Activated gamma-delta T cell treated with Interleukin-2 at 50 U/mL for 16 hours (primary cell): ENCODE results near the gene MOB3A.

Experiments
- DNase-seq: peaks from one replicate; pipeline ENCODE4 v3.0.0-alpha.2; 2020

Gene MOB3A

GRCh38 chr19:2079865-2080301, 16.2 kb downstream of the MOB3A start:
- no peak for DNase-seq

GRCh38 chr19:2079076-2079864, 16.9 kb downstream of the MOB3A start:
- DNase-seq: no peak

GRCh38 chr19:2077833-2078619, 18.1 kb downstream of the MOB3A start:
- no peak for DNase-seq

GRCh38 chr19:2077398-2077797, 18.7 kb downstream of the MOB3A start:
- DNase-seq: no peak

- DNase-seq: no peak
Observed at GRCh38 chr19:2076526-2076944, 19.6 kb downstream of the MOB3A start.

GRCh38 chr19:2072757-2073551, 23.2 kb downstream of the MOB3A start:
- DNase-seq: no peak

- no peak for DNase-seq
Observed at GRCh38 chr19:2070986-2071673, 25.0 kb downstream of the MOB3A start.

GRCh38 chr19:2070436-2070827, 25.7 kb downstream of the MOB3A start:
- DNase-seq: no peak

- no peak for DNase-seq
Observed at GRCh38 chr19:2064788-2065524, 31.2 kb downstream of the MOB3A start.

GRCh38 chr19:2064395-2064787, 31.7 kb downstream of the MOB3A start:
- DNase-seq: no peak

GRCh38 chr19:2063824-2064223, 32.3 kb downstream of the MOB3A start:
- no peak for DNase-seq

GRCh38 chr19:2062770-2063169, 33.4 kb downstream of the MOB3A start:
- no peak for DNase-seq

- no peak for DNase-seq
Observed at GRCh38 chr19:2062389-2062729, 33.8 kb downstream of the MOB3A start.

- DNase-seq: peak; percentile 100
Observed at GRCh38 chr19:2061495-2062388, 34.4 kb downstream of the MOB3A start.

GRCh38 chr19:2060884-2061494, 35.1 kb downstream of the MOB3A start:
- DNase-seq: no peak

- DNase-seq: no peak
Observed at GRCh38 chr19:2059422-2060201, 36.5 kb downstream of the MOB3A start.

- DNase-seq: no peak
Observed at GRCh38 chr19:2058570-2059421, 37.3 kb downstream of the MOB3A start.
